GM12874 (cell line): ENCODE results near the gene IL17RC.

ENCODE experiments used
- TF ChIP-seq, protein P1 (sequence below): IDR thresholded peaks from 2 replicates; pipeline ENCODE4 v1.5.1; 2011; ENCODE audit warnings: low read depth, mild to moderate bottlenecking, control low read depth, low read length, moderate library complexity; ENCODE audit not compliant: insufficient read depth

Gene IL17RC

GRCh38 chr3:9932843-9933560, 16.1 kb downstream of the IL17RC start:
- TF ChIP-seq, protein P1, sequence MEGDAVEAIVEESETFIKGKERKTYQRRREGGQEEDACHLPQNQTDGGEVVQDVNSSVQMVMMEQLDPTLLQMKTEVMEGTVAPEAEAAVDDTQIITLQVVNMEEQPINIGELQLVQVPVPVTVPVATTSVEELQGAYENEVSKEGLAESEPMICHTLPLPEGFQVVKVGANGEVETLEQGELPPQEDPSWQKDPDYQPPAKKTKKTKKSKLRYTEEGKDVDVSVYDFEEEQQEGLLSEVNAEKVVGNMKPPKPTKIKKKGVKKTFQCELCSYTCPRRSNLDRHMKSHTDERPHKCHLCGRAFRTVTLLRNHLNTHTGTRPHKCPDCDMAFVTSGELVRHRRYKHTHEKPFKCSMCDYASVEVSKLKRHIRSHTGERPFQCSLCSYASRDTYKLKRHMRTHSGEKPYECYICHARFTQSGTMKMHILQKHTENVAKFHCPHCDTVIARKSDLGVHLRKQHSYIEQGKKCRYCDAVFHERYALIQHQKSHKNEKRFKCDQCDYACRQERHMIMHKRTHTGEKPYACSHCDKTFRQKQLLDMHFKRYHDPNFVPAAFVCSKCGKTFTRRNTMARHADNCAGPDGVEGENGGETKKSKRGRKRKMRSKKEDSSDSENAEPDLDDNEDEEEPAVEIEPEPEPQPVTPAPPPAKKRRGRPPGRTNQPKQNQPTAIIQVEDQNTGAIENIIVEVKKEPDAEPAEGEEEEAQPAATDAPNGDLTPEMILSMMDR: peak; percentile 93

DNA sequence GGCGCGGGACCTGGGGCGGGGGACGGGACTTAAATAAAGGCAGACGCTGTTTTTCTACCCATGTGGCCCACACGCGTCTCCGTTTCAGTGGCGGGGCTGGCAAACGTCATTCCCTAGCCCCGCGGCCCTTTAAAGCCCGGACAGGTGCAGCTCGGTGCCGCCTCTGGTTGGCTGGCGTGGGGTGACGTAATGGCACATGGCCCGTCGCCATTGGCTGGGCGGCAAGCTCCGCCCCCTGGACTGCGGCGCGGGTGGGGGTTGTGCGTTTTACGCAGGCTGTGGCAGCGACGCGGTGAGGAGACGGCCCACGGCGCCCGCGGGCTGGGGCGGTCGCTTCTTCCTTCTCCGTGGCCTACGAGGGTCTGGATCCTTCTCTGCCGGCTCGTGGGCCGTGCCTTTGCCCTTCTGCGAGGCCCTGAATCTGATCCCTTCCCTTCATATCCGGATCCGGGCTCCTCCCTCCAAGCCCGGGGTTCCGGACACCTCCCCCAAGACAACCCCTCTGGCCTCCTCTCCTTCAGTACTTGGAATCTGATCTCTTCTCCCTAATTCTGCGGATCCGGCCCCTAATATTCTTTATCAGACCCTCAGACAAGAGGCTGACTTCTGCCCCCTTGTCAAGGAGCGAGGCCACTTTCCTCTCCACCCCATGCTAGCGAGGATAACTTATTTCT, 16.8 kb downstream of the IL17RC start, which contains the start of gene CRELD1:
TSS of gene CRELD1 (plus strand) at position 274 of the 674 bp plus-strand sequence. CDS start 605 bp downstream, outside the sequence.
- TF ChIP-seq, protein P1: no peak

DNA sequence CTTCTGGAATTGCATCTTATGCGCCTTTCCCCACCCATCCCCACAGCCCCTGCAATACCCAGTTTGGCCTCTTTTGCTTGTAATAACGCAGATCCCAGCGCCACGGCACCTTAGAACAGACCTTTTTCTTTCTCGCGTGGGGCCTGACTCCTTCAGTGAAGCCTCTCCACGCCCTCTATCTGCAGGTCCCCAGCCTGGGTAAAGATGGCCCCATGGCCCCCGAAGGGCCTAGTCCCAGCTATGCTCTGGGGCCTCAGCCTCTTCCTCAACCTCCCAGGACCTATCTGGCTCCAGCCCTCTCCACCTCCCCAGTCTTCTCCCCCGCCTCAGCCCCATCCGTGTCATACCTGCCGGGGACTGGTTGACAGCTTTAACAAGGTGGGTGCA, 17.3 kb downstream of the IL17RC start:
- TF ChIP-seq, protein P1: peak; percentile 17; the same call in 1 of the 2 replicates

GRCh38 chr3:9934993-9935392, 18.1 kb downstream of the IL17RC start:
- TF ChIP-seq, protein P1: no peak

GRCh38 chr3:9935966-9936510, 19.1 kb downstream of the IL17RC start:
- TF ChIP-seq, protein P1: no peak

GRCh38 chr3:9937486-9938238, 20.8 kb downstream of the IL17RC start:
- TF ChIP-seq, protein P1: no peak

GRCh38 chr3:9938966-9939365, 22.1 kb downstream of the IL17RC start:
- TF ChIP-seq, protein P1: no peak
